CD4-positive, alpha-beta T cell treated with Interleukin-17A for 4 hours (primary cell): ENCODE measurements around the gene APOL1.
"Not testable (repeated sequence)": the region's sequence is repeated elsewhere in the genome, so short reads cannot be mapped to it uniquely, and the experiment has no call there.

Experiments used
- DNase-seq: peaks from one replicate; pipeline ENCODE4 v3.0.0-alpha.2; 2020; ENCODE audit warnings: mixed read lengths

Gene APOL1

DNA sequence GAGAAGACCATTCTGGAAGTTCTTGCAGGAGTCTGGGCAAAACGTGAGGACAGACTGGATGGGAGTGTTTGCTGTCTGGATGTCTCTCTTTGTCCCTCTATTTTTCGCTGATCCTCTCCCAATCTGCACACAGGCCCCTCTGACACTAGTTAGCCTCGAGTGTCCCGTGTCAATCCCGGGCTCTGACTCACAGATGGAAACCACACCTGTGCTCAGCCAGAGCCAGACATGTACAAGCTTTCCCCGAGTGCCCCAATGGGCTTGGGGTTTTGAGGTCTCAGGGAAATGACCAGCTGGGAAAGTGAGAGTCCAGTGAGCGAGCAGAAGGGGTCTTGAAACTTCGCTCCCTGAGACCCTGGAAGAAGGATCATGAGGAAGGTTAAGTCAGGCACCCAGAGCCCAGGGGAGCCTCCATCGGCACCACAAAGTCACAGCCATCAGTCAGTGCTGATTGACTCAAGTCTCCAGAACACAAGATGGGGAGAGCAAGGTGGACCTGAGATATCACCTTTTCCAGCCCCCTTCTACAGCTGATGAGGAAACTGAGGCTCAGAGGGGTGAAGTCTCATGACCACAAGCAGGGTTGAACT is 27.5 kb upstream of the APOL1 start:
- no peak for DNase-seq

DNA sequence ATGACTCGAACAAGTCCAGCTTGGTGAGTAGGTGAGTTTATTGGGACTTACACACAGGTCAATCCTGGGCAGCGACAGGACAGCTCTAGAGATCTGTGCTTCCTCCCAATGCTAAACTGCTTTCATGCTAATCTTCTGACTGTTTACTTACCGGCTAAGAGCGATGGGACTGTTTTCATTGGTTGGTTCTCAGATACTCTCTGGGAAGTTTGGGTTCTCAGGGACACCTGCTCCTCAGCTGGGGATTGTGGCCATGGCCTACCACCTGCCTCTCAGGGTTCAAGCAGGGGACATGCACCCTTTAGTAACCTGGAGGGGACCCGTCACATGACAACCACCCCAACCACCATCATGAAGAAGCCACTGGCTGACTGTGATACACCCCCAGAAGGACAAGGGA is 26.7 kb upstream of the APOL1 start:
- DNase-seq: no peak

DNA sequence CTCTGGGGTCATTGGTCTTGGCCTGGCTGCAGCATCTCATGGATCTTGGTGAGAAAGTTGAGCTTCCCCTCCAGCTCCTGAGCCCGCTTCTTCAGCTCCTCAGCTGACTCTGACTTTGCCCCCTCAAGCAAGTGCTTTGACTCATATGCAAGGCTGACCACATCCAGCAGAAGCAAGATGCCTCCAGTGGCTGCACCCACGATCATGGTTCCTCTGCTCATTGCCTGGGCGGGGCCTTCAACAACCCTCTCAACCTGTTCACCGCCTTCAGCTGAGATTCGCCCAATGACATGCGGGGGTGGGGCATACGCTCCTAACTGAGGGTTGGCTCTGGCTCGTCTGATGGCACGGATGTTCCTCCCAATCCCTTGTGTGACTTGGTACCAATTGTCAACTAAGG is 25.5 kb upstream of the APOL1 start:
- DNase-seq: no peak

DNA sequence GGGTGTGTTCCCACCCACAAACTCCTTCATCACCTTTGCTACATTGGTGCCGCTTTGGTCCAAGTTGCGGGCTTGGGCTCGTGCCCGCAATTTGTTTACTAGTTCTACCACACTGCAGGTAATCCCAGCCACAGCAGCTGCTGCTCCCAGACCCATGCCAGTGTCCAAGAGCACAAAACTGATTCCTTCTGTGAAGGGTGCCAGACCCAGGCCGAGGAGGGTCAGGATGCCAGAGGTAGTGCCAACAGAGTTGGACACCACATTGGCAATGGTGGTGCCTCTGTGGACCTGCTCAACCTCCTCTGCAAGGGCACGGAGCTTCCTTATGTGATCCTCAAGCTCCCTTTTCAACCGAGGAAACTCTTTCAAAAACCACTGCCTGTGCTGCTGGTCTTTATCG is 25.1 kb upstream of the APOL1 start:
- DNase-seq: no peak

DNA sequence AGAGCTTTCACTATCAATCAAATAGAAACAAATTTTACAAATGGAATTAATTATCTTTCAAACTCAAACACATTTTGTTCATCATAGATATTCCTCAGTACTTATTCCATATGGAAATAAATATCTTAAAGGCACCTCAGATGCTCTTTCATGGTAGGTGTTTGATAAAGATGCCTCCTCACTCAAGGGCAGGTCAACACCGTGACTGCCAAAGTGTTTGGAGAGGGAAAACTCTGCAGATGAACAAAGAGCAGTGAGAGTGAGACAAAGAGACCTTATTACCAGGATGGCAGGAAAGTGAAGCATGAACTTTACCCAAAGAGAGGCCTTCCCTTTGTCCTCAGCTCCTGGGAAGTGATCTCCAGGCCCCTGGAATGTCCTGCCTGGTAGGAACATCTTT is 24.6 kb upstream of the APOL1 start:
- not testable (repeated sequence) for DNase-seq

DNA sequence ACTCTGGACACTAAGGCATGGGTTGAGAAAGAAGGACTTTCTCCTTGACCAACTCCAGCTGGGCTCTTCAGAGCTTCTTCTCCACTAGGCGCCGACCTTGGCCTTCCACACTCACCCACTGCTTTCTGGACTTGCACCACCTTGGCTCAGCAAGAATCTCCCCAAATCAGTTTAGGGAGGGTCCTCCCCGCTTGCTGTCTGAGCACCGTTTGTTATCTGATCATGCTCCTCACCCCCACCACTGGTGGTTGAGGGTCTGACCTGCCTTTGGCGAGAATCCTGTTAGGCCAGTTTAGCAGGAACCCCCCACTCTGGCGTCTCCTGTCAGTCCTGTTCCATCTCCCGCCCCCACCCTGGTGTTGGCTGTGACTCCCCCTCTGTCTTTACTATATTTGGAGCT is 24.0 kb upstream of the APOL1 start:
- no peak for DNase-seq

DNA sequence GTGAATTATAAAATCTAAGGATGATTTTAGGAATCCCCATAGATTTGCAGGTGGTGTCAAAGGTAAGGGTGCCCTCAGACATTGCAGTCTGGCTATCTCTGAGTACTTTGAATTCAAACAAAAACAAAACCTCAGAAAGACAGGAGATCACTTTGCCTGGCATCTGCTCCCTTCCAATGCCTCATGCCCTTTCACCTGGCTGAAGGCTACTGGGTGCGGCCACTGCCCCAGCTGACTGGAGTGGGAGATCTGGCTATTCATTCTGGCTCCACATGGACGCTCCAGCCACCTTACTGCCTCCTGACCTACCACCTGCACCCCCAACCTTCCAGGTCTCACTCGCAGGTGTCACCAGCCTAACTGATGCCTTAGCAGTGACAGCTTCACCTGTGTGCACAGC is 23.3 kb upstream of the APOL1 start:
- not testable (repeated sequence) for DNase-seq

DNA sequence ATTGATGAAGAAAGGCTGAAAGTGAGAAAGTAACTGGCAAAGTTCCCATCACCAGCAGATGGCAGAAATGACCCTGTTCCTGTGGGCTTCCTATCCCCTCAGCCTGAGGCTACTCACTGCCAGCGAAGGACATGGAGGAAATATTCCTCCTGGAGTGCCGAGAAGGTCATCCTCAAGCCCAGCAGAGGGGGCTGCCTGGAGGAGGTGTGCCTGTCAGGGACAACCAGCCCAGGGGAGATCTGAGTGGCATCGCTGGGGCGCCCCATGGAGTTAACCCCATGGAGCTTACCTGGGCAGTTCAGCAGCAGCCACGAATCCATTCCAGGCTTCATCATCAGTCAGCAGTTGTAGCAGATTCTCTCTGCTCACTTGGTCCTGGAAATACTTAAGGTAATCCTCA is 21.9 kb upstream of the APOL1 start:
- not testable (repeated sequence) for DNase-seq

DNA sequence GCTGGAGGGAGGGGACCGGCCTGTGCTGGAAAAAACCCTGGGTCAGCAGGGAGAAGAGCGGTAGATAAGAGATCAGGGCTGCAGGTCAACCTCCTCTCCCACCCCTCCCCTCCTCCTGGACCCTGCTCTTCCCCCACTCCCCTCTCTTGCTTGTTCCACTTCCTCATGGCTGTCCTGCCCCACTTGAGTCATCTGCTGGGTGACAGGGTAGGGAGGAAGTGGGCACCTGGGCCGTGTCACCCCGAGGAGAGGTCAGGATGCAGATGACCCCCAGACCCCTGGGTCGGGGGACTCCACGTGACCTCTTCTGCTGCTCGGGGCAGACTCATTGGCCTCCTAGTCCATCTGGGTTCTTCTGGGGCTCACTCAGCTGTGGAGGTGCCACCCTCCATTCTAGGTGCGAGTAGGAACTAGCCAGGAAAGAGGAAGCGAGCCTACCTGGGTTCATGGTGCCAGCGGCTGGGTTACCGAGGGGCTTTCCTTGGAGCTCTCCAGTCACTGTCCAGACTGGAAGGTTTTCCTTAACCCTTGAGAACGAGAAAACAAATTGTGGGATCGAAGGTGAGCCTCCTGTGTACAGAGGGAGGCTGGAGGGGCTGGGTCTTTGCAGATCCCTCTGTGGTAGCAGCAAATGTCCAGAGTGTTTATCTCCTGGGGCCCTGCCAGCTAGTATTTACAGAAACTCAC is 20.1 kb upstream of the APOL1 start:
- no peak for DNase-seq

DNA sequence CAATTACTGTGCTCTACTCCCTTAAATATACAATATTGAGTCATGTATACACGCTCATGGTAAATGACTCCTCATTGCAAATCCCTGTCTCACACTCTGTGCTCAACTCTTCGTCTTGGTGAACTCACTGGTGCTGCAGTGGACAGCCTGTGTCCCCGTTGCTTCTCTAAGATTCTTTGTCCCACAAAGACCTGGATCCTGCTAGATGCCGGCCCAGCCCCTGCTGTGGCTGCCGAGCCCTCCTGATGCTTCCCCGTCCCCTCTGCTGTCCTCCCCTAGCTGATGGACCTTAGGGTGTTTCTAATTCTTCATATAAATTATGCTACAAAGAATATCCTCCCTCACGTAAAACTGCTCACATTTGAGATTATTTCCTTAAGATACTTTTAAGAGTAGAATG is 19.1 kb upstream of the APOL1 start:
- DNase-seq: no peak

DNA sequence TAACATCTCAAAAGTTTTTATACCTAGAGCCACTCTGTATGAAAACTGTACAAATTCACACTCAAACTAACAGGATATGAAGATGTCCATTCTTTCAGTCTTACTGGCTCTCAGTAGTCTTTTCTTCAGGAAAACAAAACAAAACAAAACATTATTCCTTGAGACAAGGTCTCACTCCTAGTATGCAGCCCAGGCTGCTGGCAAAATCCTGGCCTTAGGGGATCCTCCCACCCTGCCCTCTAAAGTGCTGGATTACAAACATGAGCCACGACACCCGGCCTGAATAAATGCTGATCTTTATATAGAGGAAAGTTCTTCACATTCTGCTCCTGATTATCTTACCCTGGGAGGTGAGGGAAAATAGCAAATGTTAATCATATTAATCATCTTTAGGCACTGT is 18.7 kb upstream of the APOL1 start:
- no peak for DNase-seq

DNA sequence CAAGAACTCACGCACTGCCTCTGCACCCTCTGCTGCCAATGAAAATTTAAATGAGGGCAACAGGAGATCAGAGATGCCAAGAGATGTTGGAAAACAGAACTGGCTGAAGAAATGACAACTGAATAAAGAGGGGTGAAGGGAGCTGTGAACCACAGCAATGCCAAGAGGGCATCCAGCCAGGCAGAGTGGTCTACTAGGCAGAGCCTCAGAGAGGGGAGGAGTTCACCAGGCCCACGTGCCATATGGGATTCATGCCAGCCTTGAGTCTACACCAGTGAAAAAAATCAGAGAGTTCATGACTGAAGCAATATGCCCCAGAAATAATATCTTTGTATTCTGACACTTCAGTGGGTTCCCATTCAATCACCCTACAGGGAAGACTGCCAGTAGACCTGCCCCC is 18.0 kb upstream of the APOL1 start:
- no peak for DNase-seq

DNA sequence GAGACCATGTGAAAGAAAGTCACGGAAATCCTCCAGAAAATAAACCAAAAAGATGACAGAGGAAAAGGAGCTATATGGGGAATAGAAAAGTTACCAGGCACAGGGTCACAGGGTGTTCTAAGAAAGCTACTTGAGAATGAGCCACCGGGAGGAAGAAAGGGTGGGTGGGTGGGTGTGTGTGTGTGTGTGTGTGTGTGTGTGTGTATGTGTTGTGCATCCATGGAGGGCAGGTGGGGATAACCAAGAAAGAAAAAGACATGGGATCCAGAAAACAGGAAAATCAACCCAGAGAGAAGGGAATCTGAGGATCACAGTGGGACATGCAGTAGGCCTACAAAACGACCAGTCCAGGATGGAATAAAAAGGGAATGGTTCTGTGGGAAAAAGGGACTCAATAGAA is 17.3 kb upstream of the APOL1 start:
- DNase-seq: no peak

DNA sequence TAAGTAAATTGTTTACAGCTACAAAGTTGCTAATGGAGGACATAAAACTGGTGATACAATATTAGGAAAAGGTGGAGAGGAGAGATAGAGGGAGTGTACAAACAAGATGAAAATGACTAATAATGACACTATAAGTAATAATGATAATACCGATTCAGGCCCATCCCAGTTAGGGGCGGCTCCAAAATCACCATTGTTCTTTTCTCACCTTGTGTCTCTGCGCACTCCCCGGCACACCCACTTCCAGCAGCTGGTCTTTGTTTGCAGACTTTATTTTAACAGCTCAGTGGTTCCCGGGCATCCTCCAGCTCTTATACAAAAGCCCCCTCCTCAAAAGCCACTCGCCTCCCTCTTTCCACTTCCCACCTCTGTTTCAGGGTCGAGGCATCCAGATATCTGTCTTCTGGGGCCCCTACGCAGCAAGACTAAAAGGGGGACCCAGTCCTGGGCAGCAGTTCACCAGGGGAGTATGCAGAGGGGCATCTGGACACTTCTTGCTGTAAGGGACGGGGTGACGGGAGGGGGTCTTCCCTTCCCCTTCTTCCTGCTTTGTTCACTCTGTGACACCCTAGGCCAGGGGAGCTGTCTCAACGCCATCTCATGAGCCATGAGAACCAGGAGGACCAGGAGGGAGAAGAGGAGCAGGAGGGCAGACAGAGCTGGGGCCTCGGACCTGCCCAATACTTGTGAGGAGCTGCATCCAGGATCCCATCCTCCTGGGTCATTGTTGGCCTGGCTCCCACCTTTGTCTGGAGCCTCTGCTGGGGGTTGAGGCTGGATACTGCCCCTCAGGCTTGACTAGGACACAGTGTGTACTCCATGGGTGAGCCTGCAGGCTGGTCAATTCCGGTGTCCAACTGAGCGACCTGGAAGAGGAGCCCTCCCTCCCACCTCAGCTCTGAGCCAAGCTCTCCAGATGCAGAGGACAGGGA is 16.3 kb upstream of the APOL1 start:
- DNase-seq: no peak

DNA sequence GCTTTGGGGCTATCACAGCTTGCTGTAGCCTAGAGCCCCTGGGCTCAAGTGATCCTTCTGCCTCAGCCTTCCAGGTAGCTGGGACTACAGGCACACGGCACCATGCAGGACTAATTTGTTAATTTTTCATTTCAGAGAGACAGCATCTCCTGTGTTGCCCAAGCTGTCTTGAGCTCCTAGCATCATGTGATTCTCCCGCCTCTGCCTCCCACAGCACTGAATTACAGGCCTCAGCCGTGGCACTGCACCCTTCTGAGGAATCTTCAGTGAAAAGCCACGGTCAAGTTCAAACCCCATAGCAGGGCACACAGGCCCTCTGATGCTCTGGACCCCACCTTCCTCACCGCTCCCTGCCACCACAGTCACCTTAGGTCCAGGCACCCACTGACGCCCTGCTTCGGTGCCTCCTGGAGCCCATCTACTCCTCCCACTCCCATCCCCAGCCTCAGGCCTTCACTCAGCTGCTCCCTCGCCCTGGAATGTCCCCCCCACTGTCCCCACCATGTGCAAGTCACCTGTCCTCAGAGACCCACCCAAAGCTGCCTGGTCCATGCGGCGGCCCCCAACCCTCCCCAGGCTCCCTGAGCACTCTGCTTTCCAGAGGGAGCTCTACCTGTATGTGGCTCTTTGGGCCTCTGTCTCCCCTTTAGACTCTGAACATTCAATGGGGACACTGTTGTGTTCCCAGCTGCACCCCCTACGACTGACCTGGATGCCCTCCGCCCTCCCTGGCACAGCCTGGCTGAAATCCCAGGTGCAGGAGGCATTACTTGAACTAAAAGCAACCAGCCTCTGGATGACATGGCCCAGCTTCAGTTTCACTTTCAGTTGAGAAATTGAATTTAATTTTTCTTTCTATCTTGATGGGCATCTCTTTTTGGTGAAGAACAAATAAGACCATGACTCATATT is 15.2 kb upstream of the APOL1 start:
- peak; percentile 24 for DNase-seq

DNA sequence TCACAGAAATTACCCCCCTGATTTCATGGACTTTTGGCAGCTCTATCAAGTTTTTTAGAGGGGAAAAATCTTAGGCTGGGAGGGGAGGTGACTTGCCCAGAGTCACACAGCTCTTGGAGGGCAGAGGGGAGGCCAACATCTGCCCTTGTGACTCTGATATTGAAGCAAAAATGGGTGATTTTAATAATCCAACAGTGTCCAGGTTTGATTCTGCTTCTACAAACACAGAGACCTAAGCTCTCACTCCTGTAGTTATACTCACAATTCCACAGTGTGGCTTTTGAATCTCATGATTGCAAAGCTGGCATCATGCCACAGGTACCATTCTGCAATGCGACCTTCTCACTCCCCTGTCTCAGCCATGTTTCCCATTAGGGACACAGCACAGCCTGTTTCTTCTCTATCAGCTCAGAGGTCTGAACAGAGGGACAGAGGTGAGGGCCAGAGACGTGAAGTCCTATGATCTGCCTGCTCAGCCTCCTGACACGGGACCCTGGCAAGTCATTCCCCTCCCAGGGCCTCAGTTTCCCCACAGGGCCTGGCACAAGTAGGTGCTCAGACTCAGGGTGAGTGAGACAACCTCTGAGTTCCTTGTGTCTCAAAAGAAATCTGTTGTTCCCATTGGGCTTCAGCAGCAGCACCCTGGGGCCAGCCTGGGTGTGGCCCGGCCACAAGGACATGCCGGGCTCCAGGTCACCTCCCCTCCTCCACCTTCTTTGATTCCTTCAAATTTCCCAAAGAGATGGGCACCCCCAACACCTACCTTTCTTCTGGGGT is 14.4 kb upstream of the APOL1 start:
- peak; percentile 38 for DNase-seq

DNA sequence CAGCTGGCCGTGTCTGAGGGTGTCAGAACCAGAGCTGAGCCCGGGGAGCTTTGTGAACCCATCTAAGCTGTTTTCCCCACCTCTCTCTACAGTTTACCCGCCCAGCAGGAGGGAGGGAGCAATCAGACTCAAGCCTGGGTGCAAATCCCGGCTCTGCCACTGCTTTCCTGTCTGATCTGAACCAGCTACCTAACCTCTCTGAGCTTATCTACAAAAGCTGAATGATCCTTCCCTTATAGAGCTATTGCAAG is 13.9 kb upstream of the APOL1 start:
- peak; percentile 14 for DNase-seq

DNA sequence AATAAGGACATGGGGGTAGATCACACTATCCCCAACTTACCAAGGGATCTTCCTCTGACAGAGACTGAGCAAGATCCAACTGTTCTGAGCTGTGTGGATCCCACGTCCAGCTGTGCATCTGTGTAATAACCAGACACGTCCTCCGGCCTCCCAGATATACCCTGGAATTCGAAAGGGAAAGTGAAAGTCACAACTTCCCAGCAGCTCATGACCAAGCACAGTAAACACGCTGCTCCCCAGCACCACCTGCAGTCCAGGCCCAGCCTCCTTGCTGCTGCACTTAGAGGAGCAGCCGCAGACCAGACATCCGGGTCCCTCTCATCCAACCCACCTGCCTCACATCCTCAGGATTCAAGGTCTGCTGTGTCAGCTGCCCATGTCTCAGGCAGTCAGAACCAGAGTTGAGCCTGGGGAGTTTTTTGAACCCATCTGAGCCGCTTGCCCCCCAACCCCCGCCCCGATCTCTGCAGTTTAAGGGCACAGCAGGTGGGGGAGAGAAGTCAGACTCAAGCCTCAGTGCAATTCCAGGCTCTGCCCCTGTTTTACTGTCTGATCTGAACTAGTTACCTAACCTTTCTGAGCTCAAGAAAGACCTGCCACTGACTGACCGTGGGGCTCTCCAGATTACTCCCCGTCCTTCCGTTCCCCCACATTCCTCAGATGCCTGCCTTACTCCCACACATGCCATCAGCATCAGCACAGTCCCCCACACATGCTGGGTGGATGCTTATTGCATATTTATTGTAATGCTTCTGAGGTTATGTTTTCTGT is 13.3 kb upstream of the APOL1 start, which contains the start of gene APOL2:
Gene APOL2, minus strand, starts transcription at position 127 of the 771 bp plus-strand sequence. CDS start 6,365 bp downstream, outside the sequence.
- DNase-seq: peak; percentile 87

DNA sequence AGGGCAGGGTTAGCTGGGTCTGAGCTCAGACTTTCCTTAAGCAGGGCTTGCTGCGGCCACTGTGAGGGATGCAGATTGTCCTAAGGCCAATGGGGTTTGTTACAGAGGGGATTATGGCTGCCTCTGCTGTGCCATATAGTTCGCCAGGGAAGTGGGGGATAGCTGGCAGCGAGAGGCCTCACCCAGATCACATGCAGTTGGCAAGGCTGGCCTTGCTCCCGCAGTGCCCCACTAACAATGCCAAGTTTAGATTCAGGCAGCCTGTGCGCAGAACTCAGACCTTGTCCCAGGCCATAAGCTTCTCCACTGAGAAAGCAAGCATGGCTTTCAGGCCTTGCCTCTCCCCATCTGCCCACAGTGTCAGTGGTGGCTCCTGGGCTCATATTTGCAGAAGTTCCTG is 8.9 kb upstream of the APOL1 start:
- DNase-seq: no peak

DNA sequence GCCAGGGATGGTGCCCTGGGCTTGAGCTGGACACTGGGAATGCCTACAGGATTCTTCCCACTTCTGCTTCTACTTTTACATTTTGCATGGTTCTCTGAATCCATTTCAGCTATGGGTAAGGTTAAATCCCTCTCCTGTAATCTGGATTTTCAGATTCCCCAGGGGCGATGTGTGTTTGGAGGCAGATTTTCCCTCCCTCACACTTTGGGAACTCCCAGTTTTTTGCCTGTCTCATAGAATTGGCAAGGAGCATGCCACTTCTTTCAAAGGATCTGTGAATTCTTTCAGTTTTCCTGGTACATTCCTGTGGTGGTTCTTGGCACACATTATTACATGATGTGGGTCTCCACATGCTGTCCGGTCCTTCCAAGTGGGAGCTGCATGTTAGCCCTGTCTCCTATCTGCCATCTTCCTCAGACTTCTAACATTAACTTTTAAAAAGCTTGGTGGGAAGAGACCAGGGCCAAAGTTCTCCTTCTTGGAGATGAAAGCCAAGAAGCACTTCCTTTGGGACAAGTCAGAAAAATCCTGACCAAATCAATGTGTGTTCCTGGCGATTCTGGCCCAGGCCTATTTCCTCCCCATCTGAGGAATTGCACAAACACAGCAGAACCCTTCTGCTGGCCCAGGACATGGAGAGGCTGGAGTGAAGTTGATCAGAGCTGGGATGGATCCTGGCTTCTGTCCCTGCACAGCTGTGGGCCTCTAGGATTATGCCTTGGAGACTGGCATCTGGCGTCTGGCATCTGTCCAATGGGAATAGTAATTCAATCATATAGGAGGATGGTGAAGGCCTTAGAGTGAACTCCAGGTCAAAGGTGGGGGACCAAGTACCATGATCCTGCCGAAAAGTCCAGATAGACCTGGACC is 8.2 kb upstream of the APOL1 start:
- no peak for DNase-seq
